Ishikawa (cell line): ENCODE results near the gene MAGEB3.

Experiments
- CEBPB ChIP-seq: IDR thresholded peaks from 2 replicates; pipeline ENCODE4 v1.6.1; 2012
- CREB1 ChIP-seq: IDR thresholded peaks from 2 replicates; pipeline ENCODE4 v1.6.1; 2012; ENCODE audit warnings: low read depth
- EGR1 ChIP-seq: IDR thresholded peaks from 2 replicates; pipeline ENCODE4 v1.6.1; 2012
- EP300 ChIP-seq: IDR thresholded peaks from 2 replicates; pipeline ENCODE4 v1.6.1; 2012; ENCODE audit warnings: borderline replicate concordance
- FOXM1 ChIP-seq: IDR thresholded peaks from 2 replicates; pipeline ENCODE4 v1.6.1; 2012; ENCODE audit warnings: low read depth, borderline replicate concordance
- MAX ChIP-seq: IDR thresholded peaks from 2 replicates; pipeline ENCODE4 v1.6.1; 2012
- NFIC ChIP-seq: IDR thresholded peaks from 2 replicates; pipeline ENCODE4 v1.6.1; 2012
- RAD21 ChIP-seq: IDR thresholded peaks from 2 replicates; pipeline ENCODE4 v1.6.1; 2012; ENCODE audit warnings: low read depth
- REST ChIP-seq: IDR thresholded peaks from 2 replicates; pipeline ENCODE4 v1.6.1; 2012; ENCODE audit warnings: low read depth, mild to moderate bottlenecking
- TAF1 ChIP-seq: IDR thresholded peaks from 2 replicates; pipeline ENCODE4 v1.6.1; 2012; ENCODE audit warnings: low read depth, mild to moderate bottlenecking
- TCF12 ChIP-seq: IDR thresholded peaks from 2 replicates; pipeline ENCODE4 v1.6.1; 2012; ENCODE audit warnings: low read depth
- TEAD4 ChIP-seq: IDR thresholded peaks from 2 replicates; pipeline ENCODE4 v1.6.1; 2012
- USF1 ChIP-seq: IDR thresholded peaks from 2 replicates; pipeline ENCODE4 v1.6.1; 2012
- YY1 ChIP-seq: IDR thresholded peaks from 2 replicates; pipeline ENCODE4 v1.6.1; 2012; ENCODE audit warnings: low read depth
- ZBTB7A ChIP-seq: IDR thresholded peaks from 2 replicates; pipeline ENCODE4 v1.6.1; 2012; ENCODE audit warnings: low read depth

Gene MAGEB3

GRCh38 chrX:30228526-30228925 is 1.9 kb upstream of the MAGEB3 start:
- TF ChIP-seq EP300 (no peak), TEAD4 (no peak), USF1 (no peak), TCF12 (no peak), MAX (no peak), RAD21 (no peak), TAF1 (no peak), CEBPB (no peak), NFIC (no peak)

- TF ChIP-seq EGR1 (no peak), CREB1 (no peak)
Observed at GRCh38 chrX:30241724-30242415, 11.4 kb downstream of the MAGEB3 start, which contains the start of gene MAGEB4. Gene MAGEB4 (plus strand): TSS chrX:30242000. CDS start chrX:30242136, 136 bp downstream.

- TF ChIP-seq TEAD4, result no peak
- TF ChIP-seq USF1, result no peak
- no peak for TF ChIP-seq CEBPB
- TF ChIP-seq CREB1, result no peak
Observed at GRCh38 chrX:30246769-30247489, 16.5 kb downstream of the MAGEB3 start, which contains the start of gene MAGEB1. Gene MAGEB1 (plus strand): TSS chrX:30247146. CDS start chrX:30250494, 3,348 bp downstream.

- no peak for TF ChIP-seq CEBPB
- TF ChIP-seq TCF12, result no peak
- TF ChIP-seq MAX, result no peak
Observed at GRCh38 chrX:30248854-30249253, 18.4 kb downstream of the MAGEB3 start.

- no peak for TF ChIP-seq RAD21
- no peak for TF ChIP-seq TEAD4
- no peak for TF ChIP-seq FOXM1
Observed at GRCh38 chrX:30253257-30253656, 22.8 kb downstream of the MAGEB3 start.

- TF ChIP-seq CEBPB, result no peak
- TF ChIP-seq FOXM1, result no peak
- no peak for TF ChIP-seq TCF12
- no peak for TF ChIP-seq CREB1
- no peak for TF ChIP-seq USF1
- TF ChIP-seq EP300, result no peak
- no peak for TF ChIP-seq RAD21
- TF ChIP-seq TAF1, result no peak
- no peak for TF ChIP-seq EGR1
- no peak for TF ChIP-seq TEAD4
- no peak for TF ChIP-seq NFIC
- no peak for TF ChIP-seq MAX
- TF ChIP-seq REST, result no peak
- TF ChIP-seq ZBTB7A, result no peak
Observed at GRCh38 chrX:30259927-30260326, 29.5 kb downstream of the MAGEB3 start.

GRCh38 chrX:30261012-30261411 is 30.6 kb downstream of the MAGEB3 start:
- no peak for TF ChIP-seq RAD21
- no peak for TF ChIP-seq NFIC
- no peak for TF ChIP-seq ZBTB7A
- TF ChIP-seq TCF12, result no peak
- TF ChIP-seq EGR1, result no peak
- TF ChIP-seq YY1, result no peak
- no peak for TF ChIP-seq CREB1
- no peak for TF ChIP-seq TAF1
- no peak for TF ChIP-seq REST
- no peak for TF ChIP-seq USF1
- no peak for TF ChIP-seq EP300
- TF ChIP-seq FOXM1, result no peak
- TF ChIP-seq MAX, result no peak
- TF ChIP-seq TEAD4, result no peak
- no peak for TF ChIP-seq CEBPB
